ENCODE data around the gene STAT5A. TPM values are rescaled to one million over a fixed set of nuclear protein-coding genes. Genes with fewer than 3 reads are reported as not detected.
"Not testable (repeated sequence)": the region's sequence is repeated elsewhere in the genome, so short reads cannot be mapped to it uniquely, and the experiment has no call there.

STAT5A gene
- total and polyA plus RNA-seq, 2 donors from 2014 or later = 11.5 to 47.9 TPM

DNA sequence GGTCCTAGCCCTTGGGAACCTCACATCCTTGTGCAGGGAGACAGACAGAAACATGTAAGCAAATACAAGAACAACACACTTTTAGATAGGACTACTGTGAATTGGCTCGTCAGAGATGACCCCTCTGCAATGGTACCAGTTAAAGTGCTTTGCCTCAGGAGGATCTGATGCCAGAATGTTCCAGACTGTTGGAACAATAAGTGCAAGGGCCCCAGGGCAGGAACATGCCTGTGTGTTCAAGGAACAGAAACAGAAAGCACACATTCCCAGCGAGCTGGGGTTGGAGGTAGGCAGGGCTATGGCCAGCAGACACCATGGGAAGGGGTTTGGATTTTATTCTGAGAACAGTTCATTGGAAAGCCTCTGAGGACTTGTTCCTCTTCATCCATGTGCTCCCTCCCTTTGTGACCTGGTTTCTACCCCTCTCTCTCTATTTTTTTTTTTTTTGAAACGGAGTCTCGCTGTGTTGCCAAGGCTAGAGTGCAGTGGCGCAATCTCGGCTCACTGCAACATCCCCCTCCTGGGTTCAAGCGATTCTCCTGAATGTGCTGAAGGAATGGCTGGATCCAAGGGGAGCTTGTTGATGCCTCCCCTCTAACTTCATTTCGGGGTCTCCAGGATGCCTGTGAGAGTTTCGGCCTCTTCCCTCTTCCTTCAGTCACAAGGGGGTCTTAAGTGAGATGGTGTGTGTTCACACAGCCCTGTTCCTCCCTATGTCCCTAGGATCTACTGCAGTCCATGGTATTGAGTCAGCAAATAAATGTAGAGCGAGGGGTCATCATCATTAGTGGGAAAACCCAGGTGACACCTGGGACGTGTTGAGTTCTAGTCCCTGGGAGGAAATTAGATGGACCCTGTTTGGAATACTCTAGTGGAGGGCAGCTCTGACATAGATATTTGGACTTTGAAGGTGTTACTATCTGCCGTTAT lies 6.4 kb downstream of the STAT5A start:
- Histone ChIP-seq H3K36me3 (ENCODE audit: control insufficient read depth in 2 of 3, insufficient read depth in 3 of 3, low read length in 3 of 3) (peaks cover 0 to 6% (median 0%) of the 10 kb centered on the region in 3 donors), H3K9ac (ENCODE audit: low read length in 3 of 3) (no peak overlapping the region), H3K9me3 (ENCODE audit: control insufficient read depth in 2 of 3, insufficient read depth in 1 of 3, low read length in 3 of 3) (no peaks in the 10 kb centered on the region), H3K27me3 (ENCODE audit: control insufficient read depth, insufficient read depth, low read length) (no peaks in the 10 kb centered on the region), H3K4me1 (ENCODE audit: control insufficient read depth in 2 of 3, insufficient read depth in 2 of 3, low read depth in 1 of 3, low read length in 3 of 3) (peaks cover 0 to under 1% (median 0%) of the 10 kb centered on the region in 3 donors), H3K27ac (ENCODE audit: low read depth in 2 of 2, low read length in 2 of 2) (no peak overlapping the region), H3K4me3 (ENCODE audit: low read length in 3 of 3) (no peak overlapping the region)
- FAIRE-seq = no peak
- TF ChIP-seq, protein P1, sequence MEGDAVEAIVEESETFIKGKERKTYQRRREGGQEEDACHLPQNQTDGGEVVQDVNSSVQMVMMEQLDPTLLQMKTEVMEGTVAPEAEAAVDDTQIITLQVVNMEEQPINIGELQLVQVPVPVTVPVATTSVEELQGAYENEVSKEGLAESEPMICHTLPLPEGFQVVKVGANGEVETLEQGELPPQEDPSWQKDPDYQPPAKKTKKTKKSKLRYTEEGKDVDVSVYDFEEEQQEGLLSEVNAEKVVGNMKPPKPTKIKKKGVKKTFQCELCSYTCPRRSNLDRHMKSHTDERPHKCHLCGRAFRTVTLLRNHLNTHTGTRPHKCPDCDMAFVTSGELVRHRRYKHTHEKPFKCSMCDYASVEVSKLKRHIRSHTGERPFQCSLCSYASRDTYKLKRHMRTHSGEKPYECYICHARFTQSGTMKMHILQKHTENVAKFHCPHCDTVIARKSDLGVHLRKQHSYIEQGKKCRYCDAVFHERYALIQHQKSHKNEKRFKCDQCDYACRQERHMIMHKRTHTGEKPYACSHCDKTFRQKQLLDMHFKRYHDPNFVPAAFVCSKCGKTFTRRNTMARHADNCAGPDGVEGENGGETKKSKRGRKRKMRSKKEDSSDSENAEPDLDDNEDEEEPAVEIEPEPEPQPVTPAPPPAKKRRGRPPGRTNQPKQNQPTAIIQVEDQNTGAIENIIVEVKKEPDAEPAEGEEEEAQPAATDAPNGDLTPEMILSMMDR (IDR thresholded peaks at IDR 0.05; ENCODE audit: borderline replicate concordance, extremely low read depth, insufficient read depth) = no peak
- intact Hi-C loops (cut with DNase I) = no loop called here
- DNase-seq = peak in 2 of 5 donors; percentile 13 to 20

DNA sequence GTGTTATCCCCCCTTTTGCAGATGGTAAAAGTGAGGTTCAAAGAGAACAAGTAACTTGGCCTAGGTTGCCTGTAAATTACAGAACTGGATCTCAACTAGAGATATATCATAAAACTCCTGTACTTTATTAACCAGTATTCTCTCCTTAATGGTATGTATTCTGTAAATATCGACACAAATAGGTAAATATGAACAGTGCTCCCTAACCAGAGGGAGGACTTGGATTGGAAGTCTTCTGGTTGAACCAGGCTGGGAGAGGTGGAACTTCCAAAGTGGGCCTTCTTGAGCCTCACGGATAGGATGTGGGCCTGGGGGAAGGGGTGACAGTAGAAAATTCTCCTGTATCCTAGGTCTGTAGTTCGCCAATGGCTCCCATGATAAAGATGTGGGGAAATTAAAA lies 7.7 kb downstream of the STAT5A start:
- Histone ChIP-seq H3K4me1 (ENCODE audit: control insufficient read depth in 2 of 3, insufficient read depth in 2 of 3, low read depth in 1 of 3, low read length in 3 of 3) (no peaks in the 10 kb centered on the region), H3K9me3 (ENCODE audit: control insufficient read depth in 2 of 3, insufficient read depth in 1 of 3, low read length in 3 of 3) (no peaks in the 10 kb centered on the region), H3K9ac (ENCODE audit: low read length in 3 of 3) (no peak overlapping the region), H3K27ac (ENCODE audit: low read depth in 2 of 2, low read length in 2 of 2) (no peak overlapping the region), H3K36me3 (ENCODE audit: control insufficient read depth in 2 of 3, insufficient read depth in 3 of 3, low read length in 3 of 3) (peaks cover 0 to 7% (median 0%) of the 10 kb centered on the region in 3 donors), H3K27me3 (ENCODE audit: control insufficient read depth, insufficient read depth, low read length) (no peaks in the 10 kb centered on the region), H3K4me3 (ENCODE audit: low read length in 3 of 3) (no peak overlapping the region)
- intact Hi-C loops (cut with DNase I) = no loop called here
- no peak for FAIRE-seq
- TF ChIP-seq, protein P1 (IDR thresholded peaks at IDR 0.05; ENCODE audit: borderline replicate concordance, extremely low read depth, insufficient read depth) = no peak
- peak in 1 of 5 donors; percentile 1 for DNase-seq

DNA sequence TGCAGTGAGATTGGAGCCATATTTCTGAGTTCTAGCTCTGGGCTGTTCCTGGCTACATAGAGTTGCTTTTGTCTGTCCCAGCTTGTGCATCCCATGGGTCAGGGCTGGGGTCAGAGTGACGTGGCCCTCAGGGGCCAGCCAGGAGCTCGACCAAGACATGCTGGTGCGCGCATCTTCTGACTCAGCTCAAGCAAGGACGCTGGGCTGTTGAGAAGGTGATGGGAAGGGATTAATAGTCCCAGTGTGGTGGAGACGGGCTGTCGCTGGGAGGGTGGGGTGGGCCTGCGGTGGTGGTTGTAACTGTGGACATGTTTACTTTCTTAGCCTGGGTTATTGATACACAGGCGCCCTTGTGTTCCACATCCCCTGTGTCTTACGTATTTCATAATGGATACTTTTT lies 9.5 kb downstream of the STAT5A start:
- intact Hi-C loops (cut with DNase I); H3K27me3 ChIP-seq (ENCODE audit: control insufficient read depth, insufficient read depth, low read length); FAIRE-seq; DNase-seq; H3K9me3 ChIP-seq (ENCODE audit: control insufficient read depth in 2 of 3, insufficient read depth in 1 of 3, low read length in 3 of 3); H3K9ac ChIP-seq (ENCODE audit: low read length in 3 of 3); H3K27ac ChIP-seq (ENCODE audit: low read depth in 2 of 2, low read length in 2 of 2); H3K4me1 ChIP-seq (ENCODE audit: control insufficient read depth in 2 of 3, insufficient read depth in 2 of 3, low read depth in 1 of 3, low read length in 3 of 3); H3K4me3 ChIP-seq (ENCODE audit: low read length in 3 of 3): not testable (repeated sequence)
- H3K36me3 ChIP-seq (ENCODE audit: control insufficient read depth in 2 of 3, insufficient read depth in 3 of 3, low read length in 3 of 3) = peaks cover 0 to 19% (median 5%) of the 10 kb centered on the region in 3 donors

DNA sequence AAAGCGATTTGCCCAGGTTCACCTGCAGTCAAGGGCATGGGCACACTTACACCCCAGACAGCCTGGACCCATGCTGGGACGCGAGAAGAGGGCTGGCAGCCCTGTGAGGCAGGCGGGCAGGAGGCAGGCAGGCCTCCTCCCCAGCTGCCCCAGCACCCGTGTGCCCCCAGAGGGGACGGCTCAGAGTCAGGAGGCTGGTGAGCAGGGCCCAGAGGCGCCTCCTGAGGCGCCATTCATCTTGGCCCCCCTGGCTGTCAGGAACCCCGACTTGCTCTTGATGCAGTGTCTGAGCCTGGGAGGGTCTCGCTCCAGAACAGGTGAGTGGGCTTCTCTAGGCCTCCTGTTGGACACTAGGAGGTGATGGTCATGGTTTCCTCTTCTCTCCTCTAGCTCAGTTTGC lies 11.1 kb downstream of the STAT5A start:
- H3K9me3 ChIP-seq (ENCODE audit: control insufficient read depth in 2 of 3, insufficient read depth in 1 of 3, low read length in 3 of 3); FAIRE-seq; DNase-seq; H3K27me3 ChIP-seq (ENCODE audit: control insufficient read depth, insufficient read depth, low read length); H3K4me3 ChIP-seq (ENCODE audit: low read length in 3 of 3); H3K27ac ChIP-seq (ENCODE audit: low read depth in 2 of 2, low read length in 2 of 2); H3K4me1 ChIP-seq (ENCODE audit: control insufficient read depth in 2 of 3, insufficient read depth in 2 of 3, low read depth in 1 of 3, low read length in 3 of 3); H3K9ac ChIP-seq (ENCODE audit: low read length in 3 of 3); intact Hi-C loops (cut with DNase I): not testable (repeated sequence)
- H3K36me3 ChIP-seq (ENCODE audit: control insufficient read depth in 2 of 3, insufficient read depth in 3 of 3, low read length in 3 of 3) = peaks cover 0 to 21% (median 10%) of the 10 kb centered on the region in 3 donors

GRCh38 chr17:42299913-42300312 lies 11.6 kb downstream of the STAT5A start:
- H3K36me3 ChIP-seq (ENCODE audit: control insufficient read depth in 2 of 3, insufficient read depth in 3 of 3, low read length in 3 of 3) = peaks cover 0 to 23% (median 14%) of the 10 kb centered on the region in 3 donors
- H3K9me3 ChIP-seq (ENCODE audit: control insufficient read depth in 2 of 3, insufficient read depth in 1 of 3, low read length in 3 of 3); H3K4me1 ChIP-seq (ENCODE audit: control insufficient read depth in 2 of 3, insufficient read depth in 2 of 3, low read depth in 1 of 3, low read length in 3 of 3); H3K4me3 ChIP-seq (ENCODE audit: low read length in 3 of 3); FAIRE-seq; H3K27ac ChIP-seq (ENCODE audit: low read depth in 2 of 2, low read length in 2 of 2); H3K27me3 ChIP-seq (ENCODE audit: control insufficient read depth, insufficient read depth, low read length); H3K9ac ChIP-seq (ENCODE audit: low read length in 3 of 3); intact Hi-C loops (cut with DNase I); DNase-seq: not testable (repeated sequence)
